ENCODE data around the gene VASP.
A peak's percentile ranks its signal among the peaks of the same experiment; 100 is the strongest.

Gene VASP

DNA sequence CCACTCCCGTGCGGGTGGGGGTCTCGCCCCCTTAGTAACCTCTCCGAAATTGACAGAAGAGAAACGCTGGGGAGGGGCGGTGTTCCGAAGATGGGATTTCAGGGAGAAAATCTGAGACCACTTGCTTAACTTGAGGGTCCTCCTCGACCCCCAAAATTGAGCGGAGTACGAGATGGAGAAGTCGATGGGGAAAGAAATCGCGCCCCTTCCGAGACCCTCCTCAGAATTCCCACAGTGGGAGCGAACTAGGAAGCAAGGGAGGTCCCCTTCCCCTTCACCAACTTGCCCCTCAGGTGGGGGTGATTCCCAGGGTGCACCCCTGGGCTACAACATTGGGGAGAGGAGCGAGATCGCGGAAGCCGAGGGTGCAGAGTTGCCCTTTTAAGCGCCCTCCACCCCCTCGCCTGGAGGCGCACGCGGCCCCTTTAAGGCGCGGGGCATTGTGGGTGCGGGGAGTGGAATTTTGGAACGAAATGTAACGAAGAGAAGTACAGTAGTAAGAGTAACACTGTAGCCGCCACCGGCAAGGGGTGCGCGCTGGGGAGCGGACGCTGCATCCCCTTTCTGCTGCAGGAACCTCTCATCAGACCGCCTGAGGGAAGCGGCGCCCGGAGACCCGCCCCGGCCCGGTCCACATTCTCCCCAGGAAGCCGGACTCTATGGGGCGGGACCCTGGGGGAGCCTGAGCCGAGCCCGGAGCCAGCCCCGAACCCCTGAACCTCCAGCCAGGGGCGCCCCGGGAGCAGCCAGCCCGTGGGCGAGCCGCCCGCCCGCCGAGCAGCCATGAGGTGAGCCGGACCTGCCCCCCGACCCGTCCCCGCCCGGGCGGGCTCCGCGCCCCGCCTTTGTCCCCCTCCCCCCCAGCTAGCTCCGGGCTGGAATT is at the start of gene VASP:
Gene VASP (plus strand): TSS at position 491 of the 883 bp plus-strand sequence. CDS start 293 bp downstream, at position 784.
- DNase-seq: peak; percentile 78

GRCh38 chr19:45457776-45458175 is 49.5 kb upstream of the VASP start:
- DNase-seq: no peak

- DNase-seq: no peak
Observed at GRCh38 chr19:45460807-45461347, 46.4 kb upstream of the VASP start.

DNA sequence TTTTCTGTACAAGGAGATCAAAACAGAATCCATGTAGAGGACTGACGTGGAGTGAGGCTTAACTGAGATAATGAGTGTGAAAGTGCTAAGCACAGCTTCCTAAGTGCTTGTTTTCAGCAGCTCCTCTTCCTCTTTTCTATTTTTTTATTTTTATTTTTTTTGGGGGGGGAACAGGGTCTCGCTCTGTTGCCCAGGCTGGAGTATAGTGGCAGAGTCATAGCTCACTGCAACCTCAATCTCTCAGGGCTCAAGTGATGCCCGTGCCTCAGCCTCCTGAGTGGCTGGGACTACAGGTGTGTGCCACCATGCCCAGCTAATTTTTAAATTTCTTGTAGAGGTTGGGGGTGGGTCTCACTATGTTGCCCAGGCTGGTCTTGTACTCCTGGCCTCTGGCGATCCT is 45.1 kb upstream of the VASP start:
- no peak for DNase-seq

DNA sequence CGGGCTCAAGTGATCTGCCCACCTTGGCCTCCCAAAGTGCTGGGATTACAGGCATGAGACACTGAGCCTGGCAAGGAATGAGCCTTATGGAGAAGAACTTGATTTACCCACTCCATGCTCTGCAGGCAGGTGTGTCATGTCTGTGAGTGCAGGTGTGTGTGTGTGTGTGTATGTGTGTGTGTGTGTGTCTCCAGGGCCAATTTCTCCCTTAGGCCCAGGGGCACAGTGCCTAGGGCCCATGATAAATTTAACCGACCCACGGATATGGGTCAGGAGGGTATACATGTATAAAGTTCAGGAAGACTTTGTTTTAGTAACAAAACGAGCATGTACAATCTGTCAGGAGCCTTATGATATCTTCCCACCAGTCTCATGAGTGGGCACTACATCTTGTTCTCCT is 44.0 kb upstream of the VASP start:
- DNase-seq: no peak

DNA sequence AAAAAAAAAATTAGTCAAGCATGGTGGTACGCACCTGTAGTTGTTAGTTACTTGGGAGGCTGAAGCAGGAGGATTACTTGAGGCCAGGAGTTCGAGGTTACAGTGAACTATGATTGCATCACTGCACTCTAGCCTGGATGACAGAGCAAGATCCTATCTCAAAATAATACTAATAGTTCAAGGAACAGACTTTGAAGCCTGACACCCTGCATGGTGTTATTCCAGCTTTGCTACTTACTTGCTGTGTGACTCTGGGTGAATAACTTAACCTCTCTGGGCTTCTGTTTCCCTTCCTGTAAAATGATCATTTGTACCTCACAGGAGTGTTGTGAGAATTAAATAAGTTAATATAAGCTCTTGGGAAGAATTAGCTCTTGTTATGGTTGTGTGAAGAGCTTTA is 43.0 kb upstream of the VASP start:
- DNase-seq: no peak

- DNase-seq: no peak
Observed at GRCh38 chr19:45464852-45465441, 42.3 kb upstream of the VASP start.

GRCh38 chr19:45467115-45467455 is 40.2 kb upstream of the VASP start:
- no peak for DNase-seq

GRCh38 chr19:45467456-45468158 is 39.7 kb upstream of the VASP start, which contains the start of gene FOSB:
Gene FOSB (plus strand): TSS chr19:45467996. CDS start chr19:45468587, 591 bp downstream.
- peak; percentile 82 for DNase-seq

- no peak for DNase-seq
Observed at GRCh38 chr19:45468159-45468651, 39.1 kb upstream of the VASP start.

GRCh38 chr19:45468803-45469131 is 38.5 kb upstream of the VASP start:
- DNase-seq: no peak

- peak; percentile 90 for DNase-seq
Observed at GRCh38 chr19:45469132-45469944, 37.9 kb upstream of the VASP start.

- no peak for DNase-seq
Observed at GRCh38 chr19:45469945-45470761, 37.1 kb upstream of the VASP start.

- no peak for DNase-seq
Observed at GRCh38 chr19:45470762-45471081, 36.6 kb upstream of the VASP start.

DNA sequence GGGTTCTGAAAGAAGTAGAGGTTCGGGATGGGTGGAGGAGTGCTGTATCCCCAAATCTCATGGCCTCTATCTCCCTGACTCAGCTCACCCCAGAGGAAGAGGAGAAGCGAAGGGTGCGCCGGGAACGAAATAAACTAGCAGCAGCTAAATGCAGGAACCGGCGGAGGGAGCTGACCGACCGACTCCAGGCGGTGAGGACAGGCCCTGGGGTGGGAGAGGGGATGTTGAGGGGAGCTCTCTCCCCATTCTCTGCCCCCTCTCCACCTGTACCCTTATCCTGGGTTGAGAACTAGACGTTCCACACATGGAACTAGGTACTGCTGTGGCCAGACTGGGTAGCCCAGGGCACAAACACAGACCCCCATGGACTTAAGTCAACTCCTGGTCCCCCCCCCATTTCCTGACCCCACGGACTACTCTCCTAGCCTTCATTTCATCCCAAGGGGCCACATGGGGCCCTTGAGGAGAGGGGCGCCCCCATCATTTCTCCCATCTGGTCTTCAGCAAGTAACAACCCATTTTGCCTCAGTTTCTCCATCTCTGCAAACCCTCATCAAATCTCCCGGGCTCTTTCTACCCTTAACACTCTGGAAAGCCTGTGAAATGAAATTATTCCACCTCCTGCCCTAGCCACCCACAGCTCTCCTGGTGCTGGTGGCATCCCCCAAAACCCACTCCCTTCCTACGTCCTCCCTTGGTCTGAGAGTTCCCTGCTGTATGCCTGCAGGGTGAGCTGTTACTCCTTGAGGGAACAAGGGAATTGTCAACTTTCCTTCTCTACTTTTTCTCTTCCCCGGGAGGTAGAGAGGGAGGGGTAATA is 36.0 kb upstream of the VASP start:
- DNase-seq: no peak

DNA sequence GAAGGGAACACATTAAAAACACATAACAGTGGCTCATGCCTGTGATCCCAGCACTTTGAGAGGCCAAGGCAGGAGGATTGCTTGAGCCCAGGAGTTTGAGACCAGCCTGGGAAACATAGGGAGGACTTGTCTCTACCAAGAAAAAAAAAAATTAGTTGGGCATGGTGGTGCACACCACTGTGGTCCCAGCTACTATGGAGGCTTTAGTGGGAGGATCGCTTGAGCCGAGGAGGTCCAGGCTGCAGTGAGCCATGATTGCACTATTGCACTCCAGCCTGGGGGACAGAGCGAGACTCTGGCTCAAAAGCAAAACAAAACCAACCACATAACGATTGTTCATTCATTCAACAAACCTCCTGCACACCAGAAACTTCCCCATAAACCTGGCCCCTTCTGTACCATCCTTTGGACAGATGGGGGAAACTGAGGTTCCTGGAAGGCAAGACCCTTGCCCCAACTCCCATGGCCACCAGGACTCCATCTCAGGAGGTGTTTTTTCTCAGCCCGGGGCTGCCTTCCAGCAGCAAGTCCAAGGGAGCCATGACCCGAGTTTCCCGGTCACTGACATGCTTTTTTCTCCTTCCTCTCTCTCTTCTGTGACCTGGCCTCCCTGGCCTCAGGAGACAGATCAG is 35.2 kb upstream of the VASP start:
- no peak for DNase-seq

DNA sequence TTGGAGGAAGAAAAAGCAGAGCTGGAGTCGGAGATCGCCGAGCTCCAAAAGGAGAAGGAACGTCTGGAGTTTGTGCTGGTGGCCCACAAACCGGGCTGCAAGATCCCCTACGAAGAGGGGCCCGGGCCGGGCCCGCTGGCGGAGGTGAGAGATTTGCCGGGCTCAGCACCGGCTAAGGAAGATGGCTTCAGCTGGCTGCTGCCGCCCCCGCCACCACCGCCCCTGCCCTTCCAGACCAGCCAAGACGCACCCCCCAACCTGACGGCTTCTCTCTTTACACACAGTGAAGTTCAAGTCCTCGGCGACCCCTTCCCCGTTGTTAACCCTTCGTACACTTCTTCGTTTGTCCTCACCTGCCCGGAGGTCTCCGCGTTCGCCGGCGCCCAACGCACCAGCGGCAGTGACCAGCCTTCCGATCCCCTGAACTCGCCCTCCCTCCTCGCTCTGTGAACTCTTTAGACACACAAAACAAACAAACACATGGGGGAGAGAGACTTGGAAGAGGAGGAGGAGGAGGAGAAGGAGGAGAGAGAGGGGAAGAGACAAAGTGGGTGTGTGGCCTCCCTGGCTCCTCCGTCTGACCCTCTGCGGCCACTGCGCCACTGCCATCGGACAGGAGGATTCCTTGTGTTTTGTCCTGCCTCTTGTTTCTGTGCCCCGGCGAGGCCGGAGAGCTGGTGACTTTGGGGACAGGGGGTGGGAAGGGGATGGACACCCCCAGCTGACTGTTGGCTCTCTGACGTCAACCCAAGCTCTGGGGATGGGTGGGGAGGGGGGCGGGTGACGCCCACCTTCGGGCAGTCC is 34.5 kb upstream of the VASP start:
- no peak for DNase-seq

GRCh38 chr19:45473367-45473681 is 34.0 kb upstream of the VASP start:
- no peak for DNase-seq

DNA sequence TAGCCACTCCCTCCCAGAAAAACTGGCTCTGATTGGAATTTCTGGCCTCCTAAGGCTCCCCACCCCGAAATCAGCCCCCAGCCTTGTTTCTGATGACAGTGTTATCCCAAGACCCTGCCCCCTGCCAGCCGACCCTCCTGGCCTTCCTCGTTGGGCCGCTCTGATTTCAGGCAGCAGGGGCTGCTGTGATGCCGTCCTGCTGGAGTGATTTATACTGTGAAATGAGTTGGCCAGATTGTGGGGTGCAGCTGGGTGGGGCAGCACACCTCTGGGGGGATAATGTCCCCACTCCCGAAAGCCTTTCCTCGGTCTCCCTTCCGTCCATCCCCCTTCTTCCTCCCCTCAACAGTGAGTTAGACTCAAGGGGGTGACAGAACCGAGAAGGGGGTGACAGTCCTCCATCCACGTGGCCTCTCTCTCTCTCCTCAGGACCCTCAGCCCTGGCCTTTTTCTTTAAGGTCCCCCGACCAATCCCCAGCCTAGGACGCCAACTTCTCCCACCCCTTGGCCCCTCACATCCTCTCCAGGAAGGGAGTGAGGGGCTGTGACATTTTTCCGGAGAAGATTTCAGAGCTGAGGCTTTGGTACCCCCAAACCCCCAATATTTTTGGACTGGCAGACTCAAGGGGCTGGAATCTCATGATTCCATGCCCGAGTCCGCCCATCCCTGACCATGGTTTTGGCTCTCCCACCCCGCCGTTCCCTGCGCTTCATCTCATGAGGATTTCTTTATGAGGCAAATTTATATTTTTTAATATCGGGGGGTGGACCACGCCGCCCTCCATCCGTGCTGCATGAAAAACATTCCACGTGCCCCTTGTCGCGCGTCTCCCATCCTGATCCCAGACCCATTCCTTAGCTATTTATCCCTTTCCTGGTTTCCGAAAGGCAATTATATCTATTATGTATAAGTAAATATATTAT is 33.3 kb upstream of the VASP start:
- DNase-seq: no peak

Data from NCI-H1048 (cell line).